NCI-H2196 treated with DMSO at 0.1 percent for 48 hours (cell line): Measurements from ENCODE around the gene N4BP2L2.

Experiments
- DNase-seq: peaks from one replicate; lab custom pipeline; 2025; ENCODE audit not compliant: unreplicated experiment; lab: John Stamatoyannopoulos, UW

The N4BP2L2 gene

DNA sequence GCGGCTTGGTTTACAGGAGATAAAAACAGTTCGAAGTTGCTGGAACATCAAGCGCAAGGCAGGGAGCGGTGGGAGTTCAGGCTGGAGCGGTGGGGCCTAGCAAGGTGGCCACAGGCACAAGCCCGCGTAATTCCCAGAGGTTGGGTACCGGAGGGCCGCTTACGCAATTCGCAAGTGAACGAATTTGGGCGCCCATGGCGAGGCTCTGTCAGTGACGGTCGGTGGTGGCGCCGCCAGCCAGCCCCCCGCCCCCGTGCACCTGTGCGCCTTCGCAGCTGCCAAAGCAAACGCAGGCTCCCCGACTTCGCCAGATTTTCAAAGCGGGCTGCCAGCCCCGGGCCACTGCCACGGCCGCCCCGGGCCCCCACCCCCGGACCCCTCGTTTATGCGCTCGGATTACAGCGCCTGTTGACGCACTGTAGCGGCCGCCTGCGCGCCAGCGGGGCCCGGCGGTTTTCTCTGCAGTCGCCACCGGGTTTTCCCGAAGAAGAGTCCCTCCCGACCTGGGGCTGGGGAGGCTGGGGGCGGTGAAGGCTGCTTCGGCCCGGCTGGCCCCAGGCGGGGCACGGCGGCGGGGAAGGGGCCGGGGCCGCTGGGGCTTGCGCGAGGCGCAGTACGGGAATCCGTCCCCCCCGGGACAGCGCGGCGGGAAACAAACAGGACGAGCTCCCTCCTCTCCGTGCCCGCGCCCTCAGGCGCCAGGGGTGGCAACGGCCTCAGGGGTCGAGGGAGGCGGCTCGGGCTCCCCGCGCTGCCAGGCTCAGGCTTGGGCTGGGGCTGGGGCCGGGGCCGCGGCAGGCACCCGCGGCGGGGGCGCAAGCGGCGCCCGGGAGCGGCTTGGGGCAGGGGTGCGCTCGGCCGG is 111.4 kb downstream of the N4BP2L2 start:
- DNase-seq = no peak

GRCh38 chr13:32426191-32426989 is 112.2 kb downstream of the N4BP2L2 start:
- no peak for DNase-seq

DNA sequence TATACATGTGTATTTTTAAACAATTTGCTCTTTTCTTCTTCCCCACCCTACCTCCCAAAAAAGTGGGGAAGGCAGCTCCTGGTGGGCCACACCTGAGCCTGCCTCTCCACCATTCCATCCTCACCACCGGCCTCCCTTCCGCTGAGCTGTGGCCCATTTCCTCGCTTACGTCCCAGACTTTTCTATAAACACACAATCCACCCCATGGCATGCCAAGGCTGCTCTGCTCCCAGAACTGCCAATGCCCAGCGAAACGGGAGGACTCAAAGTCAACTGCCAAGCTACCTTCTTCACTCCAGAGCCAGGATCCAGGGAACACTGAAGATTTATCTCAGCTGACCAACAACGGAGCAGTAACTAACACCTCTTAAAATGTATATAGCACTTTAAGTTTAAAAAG is 113.4 kb downstream of the N4BP2L2 start:
- no peak for DNase-seq

- DNase-seq = no peak
Observed at GRCh38 chr13:32423592-32423991, 115.0 kb downstream of the N4BP2L2 start.

- DNase-seq = no peak
Observed at GRCh38 chr13:32419862-32420261, 118.7 kb downstream of the N4BP2L2 start.

DNA sequence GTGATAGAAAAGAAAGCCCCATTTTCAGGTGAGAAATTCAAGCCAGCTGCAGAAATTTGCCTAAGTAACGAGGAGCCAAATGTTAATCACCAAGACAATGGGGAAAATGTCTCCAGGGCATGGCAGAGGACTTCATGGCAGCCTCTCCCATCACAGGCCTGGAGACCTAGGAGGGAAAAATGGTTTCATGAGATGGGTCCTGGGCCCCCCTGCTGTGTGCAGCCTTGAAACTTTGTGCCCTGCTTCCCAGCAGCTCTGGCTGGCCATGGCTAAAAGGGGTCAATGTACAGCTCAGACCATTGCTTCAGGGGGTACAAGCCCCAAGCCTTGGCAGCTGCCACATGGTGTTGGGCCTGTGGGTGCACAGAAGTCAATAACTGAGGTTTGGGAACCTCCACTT is 120.6 kb downstream of the N4BP2L2 start:
- DNase-seq = no peak

DNA sequence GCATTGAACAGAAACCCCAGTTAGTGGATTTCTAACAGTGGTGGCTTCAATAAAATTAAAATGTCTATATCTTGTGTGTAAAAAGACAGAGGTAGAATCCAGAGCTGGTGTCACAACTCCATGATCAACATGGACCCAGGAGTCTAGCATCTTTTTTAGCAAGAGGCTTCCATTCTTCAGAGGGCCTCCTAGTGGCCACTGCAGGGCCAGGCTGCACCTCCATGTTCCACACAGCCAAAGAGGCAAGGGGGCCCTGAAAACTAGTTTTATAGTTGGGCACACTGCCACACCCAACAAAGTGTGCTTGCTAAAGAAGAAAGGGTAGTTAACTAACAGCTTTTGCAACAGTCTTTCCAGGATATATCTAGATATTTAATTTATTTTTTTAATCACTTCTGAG is 123.6 kb downstream of the N4BP2L2 start:
- no peak for DNase-seq

- no peak for DNase-seq
Observed at GRCh38 chr13:32414580-32414979, 124.0 kb downstream of the N4BP2L2 start.

- no peak for DNase-seq
Observed at GRCh38 chr13:32413284-32413683, 125.3 kb downstream of the N4BP2L2 start.

DNA sequence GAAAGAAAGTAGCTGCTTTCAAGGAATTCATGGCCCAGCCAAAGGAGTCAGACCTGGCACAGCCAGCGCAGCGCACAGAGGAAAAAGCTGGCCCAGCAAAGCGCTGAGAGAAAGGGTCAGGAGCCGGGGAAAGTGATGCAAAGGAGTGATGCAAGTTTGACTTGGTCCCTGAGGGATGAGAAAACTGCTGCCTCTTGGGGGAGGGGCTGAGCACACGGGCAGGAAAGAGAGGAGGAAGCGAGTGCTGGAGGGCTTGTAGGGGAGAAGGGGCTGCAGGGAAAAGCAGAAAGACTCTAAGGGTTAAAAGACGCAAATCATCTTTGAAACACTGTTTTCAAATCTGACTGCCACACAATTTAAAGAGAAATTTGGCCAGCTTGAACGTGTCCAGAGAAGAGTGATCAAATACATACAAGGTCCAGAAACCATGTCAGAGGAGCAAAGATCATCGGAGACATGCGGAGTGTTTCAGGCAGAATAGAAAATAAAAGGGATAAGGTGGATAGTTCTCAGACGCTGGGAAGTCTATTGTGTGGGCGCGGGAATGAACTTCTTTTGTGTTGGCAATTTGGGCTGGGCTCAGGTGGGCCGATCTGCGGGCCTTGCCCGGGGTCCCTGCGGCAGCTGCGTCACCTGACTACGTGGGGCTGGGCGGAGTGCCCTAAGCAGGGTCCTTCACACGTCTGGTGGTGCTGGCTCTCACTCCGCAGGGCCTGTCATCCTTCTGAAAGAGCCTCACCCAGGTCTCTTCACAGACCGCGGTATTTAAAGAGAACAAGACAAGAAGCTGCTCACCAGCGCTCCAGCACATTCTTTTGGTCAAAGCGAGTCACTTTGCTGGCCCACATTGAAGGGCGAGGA is 128.8 kb downstream of the N4BP2L2 start:
- no peak for DNase-seq

GRCh38 chr13:32409001-32409313 is 129.6 kb downstream of the N4BP2L2 start:
- no peak for DNase-seq

DNA sequence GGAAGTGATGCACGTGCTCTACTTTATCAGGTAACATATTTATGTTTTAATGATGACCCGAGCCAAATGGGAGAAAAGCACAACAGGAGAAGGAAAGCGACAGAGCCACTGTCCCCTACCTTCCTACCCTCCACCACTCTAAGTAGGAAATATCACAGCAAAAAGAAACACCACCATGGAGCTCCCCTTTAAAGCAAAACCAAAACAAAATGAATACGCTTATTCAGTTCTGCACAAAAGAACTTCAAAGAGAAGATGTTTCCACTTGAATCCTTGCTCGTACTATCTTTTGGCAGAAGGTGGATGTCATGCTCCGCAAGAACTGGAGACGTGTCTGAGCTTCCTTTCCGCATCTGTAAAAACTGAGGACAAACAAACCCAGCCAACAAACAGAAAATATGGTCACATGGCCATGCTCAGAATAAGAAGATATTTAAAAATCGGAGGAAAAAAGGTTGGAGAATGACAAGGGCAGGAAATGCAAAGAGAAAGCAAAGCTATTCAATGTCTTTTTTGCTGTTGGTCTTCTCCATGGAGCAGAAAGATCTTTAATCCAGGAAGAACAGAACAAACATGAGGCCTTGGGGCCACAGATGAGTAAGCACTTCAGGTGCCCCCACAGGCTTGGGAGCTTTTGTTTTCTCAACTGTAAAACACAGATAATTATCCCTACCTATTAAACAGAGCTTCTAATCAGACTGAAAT is 130.1 kb downstream of the N4BP2L2 start:
- DNase-seq = no peak

DNA sequence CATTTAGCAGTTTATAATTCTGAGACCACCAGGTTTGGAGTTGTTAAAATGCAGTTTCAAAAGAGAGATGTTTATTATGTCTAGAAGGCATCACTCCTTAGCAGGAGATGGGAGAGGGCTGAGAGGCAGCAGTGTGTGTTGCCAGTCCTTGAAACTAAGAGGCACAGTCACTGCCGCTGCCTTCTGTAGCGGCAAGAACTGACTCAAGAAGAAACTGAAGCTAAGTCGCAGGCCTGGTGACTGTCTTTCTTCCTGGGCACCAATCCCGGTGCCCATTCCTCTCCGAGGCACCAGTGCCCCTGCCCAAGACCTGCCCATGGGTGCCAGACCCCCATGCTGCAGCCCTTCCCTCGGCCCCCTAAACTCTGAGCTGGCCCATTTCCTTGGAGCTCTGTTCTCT is 130.7 kb downstream of the N4BP2L2 start:
- no peak for DNase-seq

GRCh38 chr13:32403108-32403507 is 135.5 kb downstream of the N4BP2L2 start:
- DNase-seq = no peak

DNA sequence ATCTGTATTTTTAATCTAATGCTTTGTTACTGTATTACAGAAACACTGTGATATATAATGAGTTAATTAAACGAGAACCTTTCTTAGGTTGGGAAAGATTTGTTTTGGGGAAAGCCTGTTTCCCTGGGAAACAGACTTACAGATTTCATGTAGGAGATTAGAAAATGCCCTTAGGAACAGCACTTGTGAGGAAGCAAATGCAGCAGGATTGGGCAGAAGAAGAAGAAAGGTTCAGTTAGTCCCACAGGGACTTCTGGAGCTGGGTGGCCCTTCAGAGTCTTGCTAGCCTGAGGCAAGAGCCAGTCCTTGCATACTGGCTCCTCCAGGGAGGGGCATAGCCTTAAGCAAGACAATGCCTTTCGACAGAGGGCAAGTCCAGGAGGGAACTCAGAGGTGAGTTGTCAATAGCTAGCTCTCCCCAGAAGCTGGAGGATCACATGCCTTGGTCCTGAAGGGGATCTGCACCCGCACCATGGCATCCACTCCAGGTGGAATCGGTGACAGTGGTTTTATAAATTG is 147.4 kb downstream of the N4BP2L2 start:
- no peak for DNase-seq

- no peak for DNase-seq
Observed at GRCh38 chr13:32390484-32390883, 148.1 kb downstream of the N4BP2L2 start.

GRCh38 chr13:32390048-32390447 is 148.5 kb downstream of the N4BP2L2 start:
- DNase-seq = no peak

DNA sequence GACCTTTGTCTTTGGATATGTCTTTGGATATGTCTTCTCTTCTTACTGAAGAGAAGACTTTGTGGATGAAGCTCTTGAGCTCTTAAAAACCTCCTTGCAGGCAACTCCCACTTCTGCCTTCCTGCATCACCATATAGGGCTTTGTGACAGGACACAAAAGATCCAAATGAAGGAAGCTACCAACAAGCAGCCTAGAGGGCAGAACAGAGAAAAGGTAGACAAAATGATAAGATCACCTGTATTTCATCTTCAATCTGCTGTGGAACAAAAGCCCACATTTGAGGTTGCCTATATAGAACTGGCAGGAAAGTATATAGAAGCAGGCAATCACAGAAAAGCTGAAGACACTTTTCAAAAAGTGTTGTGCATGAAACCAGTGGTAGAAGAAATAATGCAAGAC is 153.2 kb downstream of the N4BP2L2 start:
- no peak for DNase-seq

- no peak for DNase-seq
Observed at GRCh38 chr13:32384702-32385101, 153.9 kb downstream of the N4BP2L2 start.

GRCh38 chr13:32383836-32384618 is 154.6 kb downstream of the N4BP2L2 start:
- no peak for DNase-seq
